K562 (cell line): ENCODE results near the gene LMAN2L. TPM values are rescaled to one million over a fixed set of nuclear protein-coding genes. Genes with fewer than 3 reads are reported as not detected.

Source experiments
- ATAC-seq: fragments of 200-7000 bp; cut with Tn5 transposase; 3 replicates; pipeline ENCODE4 v1.9.1; 2020; ENCODE audit warnings: moderate library complexity
- BruUV-seq: library from RNA; stranded (reverse); fragments of 400-500 nt; replicated peaks from 2 replicates; lab custom pipeline; 2021; lab: Mats Ljungman, UMichigan
- CTCF ChIA-PET: fragments of 300-600 bp; formaldehyde crosslinking; extraction: SDS; loops from one replicate; lab custom pipeline; 2021; ENCODE audit warnings: low intra/inter-chr PET ratio; lab: Yijun Ruan, JAX
- POLR2A ChIA-PET: fragments of 300-600, 350-650 bp; sonication (Branson Sonifier 250); formaldehyde crosslinking; extraction: SDS; loops from one replicate; lab custom pipeline; 2021; ENCODE audit warnings: antibody characterized with exemption, inconsistent platforms; lab: Yijun Ruan, JAX
- DNase-seq, 4 experiments: peaks; one replicate each; pipeline versions ENCODE4 v3.0.0 to v3.0.0-alpha.2; 2011 to 2018; ENCODE audit warnings: low spot score in 3 of 4, mixed read lengths in 3 of 4; ENCODE audit errors: extremely low read depth in 1 of 4
- FAIRE-seq: peaks from 2 replicates; lab custom pipeline; 2011; peaks lifted over from hg19 to GRCh38; lab: Jason Lieb, UNC
- H2AFZ ChIP-seq: 2 replicates; pipeline ENCODE4 v1.6.0; 2011; ENCODE audit warnings: low read depth, low read length, control low read depth, inconsistent platforms
- H3K27ac ChIP-seq: fragments of 200-600 bp; 3 replicates; pipeline ENCODE4 v1.8.0; 2011; ENCODE audit warnings: low read depth, mild to moderate bottlenecking, control low read depth, inconsistent platforms, low read length, moderate library complexity, mixed read lengths; ENCODE audit errors: extremely low read depth
- H3K27me3 ChIP-seq, 2 experiments: fragments of 300-600 bp in 1 of 2; 2 replicates in 1 of 2; 3 replicates in 1 of 2; pipeline versions ENCODE4 v1.6.0 to v1.8.0; 2011; ENCODE audit warnings: inconsistent platforms in 2 of 2, low read length in 2 of 2, mild to moderate bottlenecking in 1 of 2, mixed read lengths in 1 of 2, moderate library complexity in 1 of 2; ENCODE audit not compliant: control insufficient read depth in 2 of 2, insufficient read depth in 2 of 2
- H3K36me3 ChIP-seq: fragments of 300-600 bp; 3 replicates; pipeline ENCODE4 v1.8.0; 2011; ENCODE audit warnings: mild to moderate bottlenecking, low read length, inconsistent platforms; ENCODE audit not compliant: control insufficient read depth, insufficient read depth
- H3K4me1 ChIP-seq, 2 experiments: fragments of 200-600 bp in 1 of 2; replicated peaks in 1 of 2; 2 replicates in 1 of 2; 3 replicates in 1 of 2; pipeline versions ENCODE4 v1.5.1 to v1.8.0; 2011; ENCODE audit warnings: inconsistent platforms in 2 of 2, low read length in 2 of 2, mild to moderate bottlenecking in 1 of 2, mixed read lengths in 1 of 2, moderate library complexity in 1 of 2; ENCODE audit not compliant: control insufficient read depth in 2 of 2, insufficient read depth in 2 of 2
- H3K4me2 ChIP-seq: 2 replicates; pipeline ENCODE4 v1.6.1; 2011; ENCODE audit warnings: low read length, control low read depth, inconsistent platforms, mixed read lengths; ENCODE audit not compliant: insufficient read depth
- H3K4me3 ChIP-seq: fragments of 200-600 bp; sonication (generic), shearing (Covaris generic); 2 replicates; pipeline ENCODE4 v1.5.1; 2016; ENCODE audit warnings: control low read depth, inconsistent platforms
- H3K79me2 ChIP-seq: fragments of 200-600 bp; 3 replicates; pipeline ENCODE4 v1.8.0; 2011; ENCODE audit warnings: low read length, inconsistent platforms; ENCODE audit not compliant: control insufficient read depth, insufficient read depth
- H3K9ac ChIP-seq, 2 experiments: 2 replicates each; pipeline versions ENCODE4 v1.6.0 to v1.6.1; 2011; ENCODE audit warnings: low read depth in 2 of 2, low read length in 2 of 2, control low read depth in 1 of 2, inconsistent platforms in 1 of 2, mild to moderate bottlenecking in 1 of 2, mixed read lengths in 1 of 2; ENCODE audit not compliant: insufficient read depth in 1 of 2
- H3K9me1 ChIP-seq: one replicate; pipeline ENCODE4 v1.6.0; 2011; ENCODE audit warnings: inconsistent platforms, mild to moderate bottlenecking, low read length, moderate library complexity; ENCODE audit not compliant: control insufficient read depth, insufficient read depth
- H3K9me3 ChIP-seq: replicated peaks from 2 replicates; pipeline ENCODE4 v1.5.1; 2011; ENCODE audit warnings: low read depth, low read length, inconsistent platforms; ENCODE audit not compliant: control insufficient read depth, insufficient read depth
- H4K20me1 ChIP-seq: replicated peaks from 2 replicates; pipeline ENCODE4 v1.6.1; 2011; ENCODE audit warnings: low read length, inconsistent platforms, mixed read lengths; ENCODE audit not compliant: control insufficient read depth, insufficient read depth
- GATAD2B ChIP-seq: fragments of 450-650 bp; IDR thresholded peaks from 2 replicates; pipeline ENCODE4 v1.6.1; 2017; ENCODE audit warnings: mild to moderate bottlenecking, borderline replicate concordance
- HNRNPUL1 ChIP-seq: fragments of 200-400 bp; formaldehyde crosslinking; IDR thresholded peaks from 2 replicates; pipeline ENCODE4 v1.6.1; 2017; ENCODE audit warnings: low read length
- MYBL2 ChIP-seq, 2 experiments: fragments of 450-650 bp in 1 of 2; sonication (generic) in 1 of 2; formaldehyde crosslinking in 1 of 2; IDR thresholded peaks; 2 replicates each; pipeline versions ENCODE4 v1.6.1 to v1.8.1; 2017 to 2022; ENCODE audit warnings: borderline replicate concordance in 1 of 2, inconsistent platforms in 1 of 2, low read depth in 1 of 2, mild to moderate bottlenecking in 1 of 2, missing genetic modification reagents in 1 of 2, moderate library complexity in 1 of 2
- WGBS: fragments of 100-300 bp; shearing (Covaris generic); methylation state at CpG from one replicate; pipeline ENCODE4 v1.1.6; 2016; ENCODE audit warnings: low coverage, mixed read lengths; ENCODE audit not compliant: insufficient coverage; ENCODE audit errors: missing lambda C conversion rate; 5-methylcytosine and 5-hydroxymethylcytosine counted together
- in situ Hi-C: fragments of 300-500 bp; cut with MboI; formaldehyde crosslinking; loops from 4 replicates; pipeline ENCODE4 v1.15.0; 2018; ENCODE audit warnings: inconsistent platforms, mixed read lengths
- intact Hi-C: fragments of 100-400 bp; cut with micrococcal nuclease; formaldehyde crosslinking; loops from 2 replicates; pipeline ENCODE4 v1.14.2; 2022
- polyA plus RNA-seq, 8 experiments: library from polyadenylated mRNA; depleted of rRNA in 4 of 8; stranded (reverse) in 5 of 8; unstranded in 3 of 8; fragments of >200 nt; fragmentation: Nextera tagmentation in 2 of 8; fragmentation: Illumina TruSeq in 1 of 8; extraction: Ambion mirVana in 2 of 8; extraction: Trizol in 1 of 8; gene quantifications; 2 replicates each; pipeline versions ENCODE4 v1.2.1 to v1.2.3, GENCODE V29; 2011 to 2014; ENCODE audit warnings: inconsistent platforms in 1 of 8, missing spikeins in 1 of 8
- total RNA-seq, 7 experiments: library from RNA; depleted of rRNA in 6 of 7; stranded (reverse); fragments of >200 nt in 6 of 7; fragmentation: Illumina TruSeq in 2 of 7; extraction: Trizol in 2 of 7; gene quantifications; 2 replicates each; pipeline versions ENCODE4 v1.2.1 to v1.2.3, GENCODE V29; 2011 to 2021; ENCODE audit warnings: low replicate concordance in 1 of 7
- TF ChIP-seq, protein P1 (sequence below), 3 experiments: IDR thresholded peaks in 2 of 3; conservative IDR thresholded peaks in 1 of 3; 2 replicates each; pipeline ENCODE4 v1.5.1; 2011 to 2012; ENCODE audit warnings: low read length in 3 of 3, mild to moderate bottlenecking in 3 of 3, control low read depth in 2 of 3, improper control_type of control experiment in 1 of 3, inconsistent platforms in 1 of 3, low read depth in 1 of 3, mixed read lengths in 1 of 3, moderate library complexity in 1 of 3; ENCODE audit not compliant: insufficient read depth in 2 of 3

The LMAN2L gene
- total and polyA plus RNA-seq, 9 of the 15 experiments (the other 6 are each of a cell fraction or from before 2014, with no cell fraction given): 7.2 to 37.7 (median 12.5) TPM

DNA sequence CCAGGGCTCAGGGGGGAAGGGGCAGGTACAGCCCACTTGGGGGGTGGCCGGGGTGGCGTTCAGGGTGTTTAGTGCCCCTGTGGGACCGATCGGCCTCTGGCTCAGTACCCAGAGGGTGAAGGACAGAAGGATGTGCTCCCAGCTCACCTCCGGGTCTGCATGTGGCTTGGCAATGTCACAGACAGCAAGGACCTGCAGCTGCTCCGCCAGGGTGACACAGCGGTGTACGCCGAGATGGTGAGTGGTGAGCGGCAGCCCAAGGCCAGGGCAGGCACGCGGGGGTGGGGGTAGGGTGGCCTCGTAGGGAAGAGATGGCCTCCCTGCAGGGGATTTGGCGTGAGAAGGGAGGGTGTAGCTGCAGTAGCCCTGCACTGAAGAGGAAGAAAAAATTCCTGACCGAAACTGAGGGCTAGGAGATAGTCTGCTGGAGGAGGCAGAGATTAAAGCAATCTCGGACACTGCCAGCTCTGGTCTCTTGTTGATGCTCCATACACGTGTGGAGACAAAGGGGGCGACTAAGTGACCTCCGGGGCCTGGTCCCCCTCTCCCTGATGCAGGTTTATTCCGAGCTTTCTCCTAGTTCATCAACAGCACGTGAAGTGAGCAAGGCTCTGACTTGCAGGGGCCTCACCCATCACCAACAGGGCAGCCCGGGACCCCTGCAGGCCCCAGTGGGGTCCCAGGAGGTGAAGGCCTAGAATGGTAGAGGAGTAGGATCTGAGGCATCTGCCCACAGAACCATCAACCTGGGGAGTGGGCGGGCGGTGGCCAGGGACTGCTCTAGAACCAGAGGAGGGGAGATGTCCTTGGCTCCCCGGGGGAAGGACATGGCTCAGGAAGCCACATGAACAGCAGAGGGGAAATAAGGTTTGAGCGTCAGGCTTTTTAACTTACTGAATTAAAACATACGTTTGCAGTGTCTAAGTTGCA, 51.9 kb downstream of the LMAN2L start:
- intact Hi-C loops: no loop called here
- ATAC-seq (no peak), DNase-seq (no peak), FAIRE-seq (no peak)
- Histone ChIP-seq H3K4me1 (peaks cover 6 to 28% of the 10 kb centered on the region in 2 experiments; a peak in 3 of 5 replicates), H3K36me3 (no peaks in the 10 kb centered on the region), H3K27me3 (peaks cover 20 to 37% of the 10 kb centered on the region in 2 experiments; a peak in 4 of 5 replicates), H3K4me3 (no peak overlapping the region), H3K9ac (peak overlapping the region in 1 of 2 experiments; percentile 39; a peak in 1 of 4 replicates), H2AFZ (no peak overlapping the region), H4K20me1 (0 out of 2 replicates have a peak, but pooled peaks cover 17% of the 10 kb centered on the region), H3K4me2 (no peak overlapping the region), H3K9me1 (no peaks in the 10 kb centered on the region), H3K9me3 (no peaks in the 10 kb centered on the region), H3K27ac (no peak overlapping the region), H3K79me2 (no peaks in the 10 kb centered on the region)
- WGBS: 13% methylated on average over 23 of the region's 27 CpGs
- BruUV-seq: no TSS peak
- in situ Hi-C loops: no loop called here
- TF ChIP-seq GATAD2B (no peak), MYBL2 (IDR thresholded peaks at IDR 0.05; ENCODE audit: low read depth) (no peak), MYBL2 (CRISPR knock-in tag; IDR thresholded peaks at IDR 0.05; ENCODE audit: borderline replicate concordance) (no peak), HNRNPUL1 (no peak)
- TF ChIP-seq, protein P1, sequence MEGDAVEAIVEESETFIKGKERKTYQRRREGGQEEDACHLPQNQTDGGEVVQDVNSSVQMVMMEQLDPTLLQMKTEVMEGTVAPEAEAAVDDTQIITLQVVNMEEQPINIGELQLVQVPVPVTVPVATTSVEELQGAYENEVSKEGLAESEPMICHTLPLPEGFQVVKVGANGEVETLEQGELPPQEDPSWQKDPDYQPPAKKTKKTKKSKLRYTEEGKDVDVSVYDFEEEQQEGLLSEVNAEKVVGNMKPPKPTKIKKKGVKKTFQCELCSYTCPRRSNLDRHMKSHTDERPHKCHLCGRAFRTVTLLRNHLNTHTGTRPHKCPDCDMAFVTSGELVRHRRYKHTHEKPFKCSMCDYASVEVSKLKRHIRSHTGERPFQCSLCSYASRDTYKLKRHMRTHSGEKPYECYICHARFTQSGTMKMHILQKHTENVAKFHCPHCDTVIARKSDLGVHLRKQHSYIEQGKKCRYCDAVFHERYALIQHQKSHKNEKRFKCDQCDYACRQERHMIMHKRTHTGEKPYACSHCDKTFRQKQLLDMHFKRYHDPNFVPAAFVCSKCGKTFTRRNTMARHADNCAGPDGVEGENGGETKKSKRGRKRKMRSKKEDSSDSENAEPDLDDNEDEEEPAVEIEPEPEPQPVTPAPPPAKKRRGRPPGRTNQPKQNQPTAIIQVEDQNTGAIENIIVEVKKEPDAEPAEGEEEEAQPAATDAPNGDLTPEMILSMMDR (IDR thresholded peaks at IDR 0.05 in 2 of 3, conservative IDR thresholded peaks at IDR 0.05 in 1 of 3; ENCODE audit: insufficient read depth in 2 of 3, low read depth in 1 of 3, low read length in 3 of 3): no peak
- CTCF ChIA-PET: no interaction called here
- POLR2A ChIA-PET: interaction anchor here (0.6 to 1.1 kb wide), 4 partner anchors 59 to 199 kb away, joined by 3 to 4 read pairs (median 3); no protein-coding TSS in a partner anchor
